ENCODE results near the gene SMIM7. TPM values are rescaled to one million over a fixed set of nuclear protein-coding genes. Genes with fewer than 3 reads are reported as not detected.

SMIM7 gene
- total RNA-seq, 4 donors from 2014 or later: 36.4 to 60.5 (median 49.8) TPM

- no peak for ATAC-seq
- intact Hi-C loops (cut with DNase I; ENCODE audit: low total_unique reads): no loop called here
- no peaks in the 10 kb centered on the region for H3K9me3 ChIP-seq
Observed at GRCh38 chr19:16688084-16688483, 28.1 kb upstream of the SMIM7 start.

GRCh38 chr19:16684216-16684615, 24.3 kb upstream of the SMIM7 start:
- no peak for ATAC-seq

More at GRCh38 chr19:16688084-16688483, 28.1 kb upstream of the SMIM7 start:
- Histone ChIP-seq H3K27ac (peak overlapping the region in 1 of 4 donors; percentile 26), H3K4me3 (no peak overlapping the region), H3K36me3 (peaks cover 0 to 5% of the 10 kb centered on the region in 2 donors), H3K27me3 (no peaks in the 10 kb centered on the region), H3K4me1 (no peaks in the 10 kb centered on the region)
- no peak for DNase-seq
- TF ChIP-seq POLR2A (IDR thresholded peaks at IDR 0.05) (no peak), CTCF (IDR thresholded peaks at IDR 0.05 in 4 of 5, conservative IDR thresholded peaks at IDR 0.05 in 1 of 5) (no peak)
- in situ Hi-C loops (cut with MboI; ENCODE audit: low sequenced_read_pairs in 4 of 4): no loop called here

GRCh38 chr19:16682539-16682938, 22.6 kb upstream of the SMIM7 start:
- H3K36me3 ChIP-seq: peaks cover 0 to 39% of the 10 kb centered on the region in 2 donors
- in situ Hi-C loops (cut with MboI; ENCODE audit: low sequenced_read_pairs in 4 of 4) (no loop called here), intact Hi-C loops (cut with DNase I; ENCODE audit: low total_unique reads) (no loop called here)
- no peak overlapping the region for H3K27ac ChIP-seq
- no peak for TF ChIP-seq POLR2A (IDR thresholded peaks at IDR 0.05)
- no peak for TF ChIP-seq CTCF (IDR thresholded peaks at IDR 0.05 in 4 of 5, conservative IDR thresholded peaks at IDR 0.05 in 1 of 5)
- H3K4me1 ChIP-seq: peaks cover 0 to 6% of the 10 kb centered on the region in 2 donors
- H3K4me3 ChIP-seq: no peak overlapping the region
- no peaks in the 10 kb centered on the region for H3K27me3 ChIP-seq
- H3K9me3 ChIP-seq: no peaks in the 10 kb centered on the region
- DNase-seq (no peak), ATAC-seq (no peak)

More at GRCh38 chr19:16684216-16684615, 24.3 kb upstream of the SMIM7 start:
- H3K4me3 ChIP-seq: no peak overlapping the region
- H3K27ac ChIP-seq: peak overlapping the region; percentile 34 to 80 (median 70)
- H3K27me3 ChIP-seq: no peaks in the 10 kb centered on the region
- H3K4me1 ChIP-seq: no peaks in the 10 kb centered on the region
- in situ Hi-C loops (cut with MboI; ENCODE audit: low sequenced_read_pairs in 4 of 4) (no loop called here), intact Hi-C loops (cut with DNase I; ENCODE audit: low total_unique reads) (no loop called here)
- peaks cover 0 to 39% of the 10 kb centered on the region in 2 donors for H3K36me3 ChIP-seq
- TF ChIP-seq CTCF (IDR thresholded peaks at IDR 0.05 in 4 of 5, conservative IDR thresholded peaks at IDR 0.05 in 1 of 5) (no peak), POLR2A (IDR thresholded peaks at IDR 0.05) (no peak)
- H3K9me3 ChIP-seq: no peaks in the 10 kb centered on the region
- no peak for DNase-seq

- DNase-seq (no peak), ATAC-seq (no peak)
- intact Hi-C loops (cut with DNase I; ENCODE audit: low total_unique reads): no loop called here
- Histone ChIP-seq H3K36me3 (peaks cover 0 to 34% of the 10 kb centered on the region in 2 donors), H3K9me3 (no peaks in the 10 kb centered on the region), H3K4me1 (peaks cover 16 to 25% of the 10 kb centered on the region in 2 donors), H3K27me3 (no peaks in the 10 kb centered on the region), H3K27ac (peak overlapping the region in 2 of 4 donors; percentile 1 to 34), H3K4me3 (no peak overlapping the region)
- in situ Hi-C loops (cut with MboI; ENCODE audit: low sequenced_read_pairs in 4 of 4): no loop called here
- TF ChIP-seq CTCF (IDR thresholded peaks at IDR 0.05 in 4 of 5, conservative IDR thresholded peaks at IDR 0.05 in 1 of 5): no peak
- TF ChIP-seq POLR2A (IDR thresholded peaks at IDR 0.05): no peak
Observed at GRCh38 chr19:16679811-16680210, 19.9 kb upstream of the SMIM7 start.

- Histone ChIP-seq H3K27ac (peak overlapping the region; percentile 47 to 100 (median 100)), H3K4me3 (no peak overlapping the region), H3K36me3 (peaks cover 0 to 34% of the 10 kb centered on the region in 2 donors), H3K4me1 (peaks cover 18 to 35% of the 10 kb centered on the region in 2 donors), H3K9me3 (no peaks in the 10 kb centered on the region), H3K27me3 (no peaks in the 10 kb centered on the region)
- in situ Hi-C loops (cut with MboI; ENCODE audit: low sequenced_read_pairs in 4 of 4) (no loop called here), intact Hi-C loops (cut with DNase I; ENCODE audit: low total_unique reads) (no loop called here)
- no peak for TF ChIP-seq CTCF (IDR thresholded peaks at IDR 0.05 in 4 of 5, conservative IDR thresholded peaks at IDR 0.05 in 1 of 5)
- no peak for TF ChIP-seq POLR2A (IDR thresholded peaks at IDR 0.05)
- ATAC-seq: no peak
- DNase-seq: no peak
Observed at GRCh38 chr19:16678498-16678897, 18.6 kb upstream of the SMIM7 start.
